ENCODE results near the gene BEST1.

The BEST1 gene

GRCh38 chr11:61963282-61964057, 13.3 kb downstream of the BEST1 start:
- DNase-seq = peak in 5 of 51 donors; percentile 28 to 46 (median 42)

GRCh38 chr11:61964058-61964665, 14.0 kb downstream of the BEST1 start:
- DNase-seq = no peak

GRCh38 chr11:61964666-61965271, 14.6 kb downstream of the BEST1 start:
- DNase-seq = peak in 3 of 51 donors; percentile 19 to 35 (median 32)

GRCh38 chr11:61966734-61967115, 16.6 kb downstream of the BEST1 start:
- peak in 3 of 51 donors; percentile 55 to 83 (median 73) for DNase-seq

GRCh38 chr11:61967116-61967923, 17.2 kb downstream of the BEST1 start, which contains the start of gene FTH1:
Gene FTH1 (minus strand): TSS chr11:61967634. CDS start chr11:61967425, 209 bp downstream.
- DNase-seq = peak; percentile 62 to 97 (median 91)

GRCh38 chr11:61967924-61968757, 18.0 kb downstream of the BEST1 start:
- DNase-seq = peak in 31 of 51 donors; percentile 39 to 94 (median 68)

- DNase-seq = no peak
These were observed 18.7 kb downstream of the BEST1 start for GRCh38 chr11:61968758-61969390.

GRCh38 chr11:61969391-61969758, 19.2 kb downstream of the BEST1 start:
- DNase-seq = no peak

- DNase-seq = peak in 1 of 51 donors; percentile 37
These were observed 19.9 kb downstream of the BEST1 start for GRCh38 chr11:61969838-61970662.

- DNase-seq = peak; percentile 58 to 98 (median 92)
These were observed 21.3 kb downstream of the BEST1 start for GRCh38 chr11:61971248-61972111.

GRCh38 chr11:61972112-61972671, 22.0 kb downstream of the BEST1 start:
- no peak for DNase-seq

- no peak for DNase-seq
These were observed 22.7 kb downstream of the BEST1 start for GRCh38 chr11:61972672-61973475.

GRCh38 chr11:61973476-61974162, 23.5 kb downstream of the BEST1 start:
- DNase-seq = no peak

GRCh38 chr11:61974766-61975631, 24.8 kb downstream of the BEST1 start:
- no peak for DNase-seq
